Cardiac septum (tissue), 1 donor: ENCODE measurements around the gene SDHA. TPM values are rescaled to one million over a fixed set of nuclear protein-coding genes. Genes with fewer than 3 reads are reported as not detected.
A peak's percentile ranks its signal among the peaks of the same experiment; 100 is the strongest.

ENCODE experiments used
- DNase-seq: peaks from one replicate; pipeline ENCODE4 v3.0.0-alpha.2; 2020; ENCODE audit warnings: low spot score
- intact Hi-C: fragments of 100-400 bp; cut with DNase I; formaldehyde crosslinking; loops from one replicate; pipeline ENCODE4 v1.14.0; 2022
- long read RNA-seq: library from polyadenylated mRNA; unstranded; transcript quantifications from one replicate; pipeline ENCODE4 v2.0.0, GENCODE V29; 2021
- total RNA-seq: library from RNA; stranded (reverse); fragmentation: NEBNext Ultra II Directional; extraction: Animal tissue kit (Norgen Biotek cat#: 25700); gene quantifications from one replicate; pipeline ENCODE4 v1.2.1, GENCODE V29; 2021
- donor health status: DM: no; HTN: no; CAD: no.

SDHA gene
- total RNA-seq: 580 TPM
- long read RNA-seq, transcript SDHA-204 (13 exons, 2,067 nt): minor isoform, 14 of 1,450 reads
- long read RNA-seq, transcript SDHA-214 (6 exons, 3,001 nt): minor isoform, 12 of 1,450 reads
- long read RNA-seq, transcript SDHA-201 (15 exons, 2,390 nt): major isoform, 1,181 of 1,450 reads
- long read RNA-seq, transcript SDHA-216 (10 exons, 2,209 nt): minor isoform, 20 of 1,450 reads
- long read RNA-seq, partial matches to known transcripts: 195 of 1,450 reads
- long read RNA-seq, other reads (novel, unspliced or antisense): 22 of 1,450 reads

DNA sequence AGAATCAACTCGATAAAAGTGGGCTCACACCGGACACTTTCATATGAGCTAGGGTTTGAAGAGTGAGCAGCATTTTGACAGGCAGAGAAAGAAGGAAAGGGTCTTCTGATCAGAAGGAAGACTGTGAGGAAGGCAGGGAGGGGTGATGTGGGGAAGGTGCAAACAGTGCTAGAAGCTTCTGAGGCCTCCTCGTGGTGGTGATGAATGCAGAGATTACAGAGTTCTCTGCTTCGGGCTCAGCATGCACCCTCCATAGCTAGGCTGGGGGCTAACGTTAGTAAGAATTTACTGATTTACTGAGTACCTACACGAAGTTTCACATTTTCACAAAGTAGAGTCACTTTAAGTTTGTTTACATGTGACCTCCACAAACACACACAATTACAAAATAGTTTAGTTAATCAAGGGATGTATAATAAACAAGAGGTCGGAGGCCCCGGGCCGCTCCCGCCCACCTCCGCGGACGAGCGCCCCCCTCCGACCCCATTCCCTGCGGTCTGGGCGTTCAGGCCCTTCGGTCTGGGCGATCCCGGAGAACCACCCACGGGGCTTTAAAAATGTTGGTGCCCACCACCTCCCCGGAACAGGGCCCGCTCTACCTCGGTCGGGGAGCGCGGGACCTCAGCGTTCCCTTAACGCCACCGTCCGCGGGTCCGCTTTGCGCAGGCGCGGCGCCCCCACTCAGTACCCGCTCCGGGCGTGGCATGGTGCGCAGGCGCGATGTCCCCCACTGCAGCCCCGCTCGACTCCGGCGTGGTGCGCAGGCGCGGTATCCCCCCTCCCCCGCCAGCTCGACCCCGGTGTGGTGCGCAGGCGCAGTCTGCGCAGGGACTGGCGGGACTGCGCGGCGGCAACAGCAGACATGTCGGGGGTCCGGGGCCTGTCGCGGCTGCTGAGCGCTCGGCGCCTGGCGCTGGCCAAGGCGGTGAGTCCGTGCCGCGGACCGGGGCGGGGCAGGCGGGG is at the start of gene SDHA, which contains the start of gene CCDC127:
TSS of gene SDHA (plus strand) at position 827 of the 963 bp plus-strand sequence. CDS start at position 863, 36 bp downstream.
TSS of gene CCDC127 (minus strand) at position 660 of the 963 bp plus-strand sequence. CDS start 1,304 bp downstream, outside the sequence.
- DNase-seq: peak; percentile 97
- intact Hi-C loops: loop anchor here (2.0 kb wide), 2 partner anchors 29 to 53 kb away; partner anchors contain the start of gene PDCD6

DNA sequence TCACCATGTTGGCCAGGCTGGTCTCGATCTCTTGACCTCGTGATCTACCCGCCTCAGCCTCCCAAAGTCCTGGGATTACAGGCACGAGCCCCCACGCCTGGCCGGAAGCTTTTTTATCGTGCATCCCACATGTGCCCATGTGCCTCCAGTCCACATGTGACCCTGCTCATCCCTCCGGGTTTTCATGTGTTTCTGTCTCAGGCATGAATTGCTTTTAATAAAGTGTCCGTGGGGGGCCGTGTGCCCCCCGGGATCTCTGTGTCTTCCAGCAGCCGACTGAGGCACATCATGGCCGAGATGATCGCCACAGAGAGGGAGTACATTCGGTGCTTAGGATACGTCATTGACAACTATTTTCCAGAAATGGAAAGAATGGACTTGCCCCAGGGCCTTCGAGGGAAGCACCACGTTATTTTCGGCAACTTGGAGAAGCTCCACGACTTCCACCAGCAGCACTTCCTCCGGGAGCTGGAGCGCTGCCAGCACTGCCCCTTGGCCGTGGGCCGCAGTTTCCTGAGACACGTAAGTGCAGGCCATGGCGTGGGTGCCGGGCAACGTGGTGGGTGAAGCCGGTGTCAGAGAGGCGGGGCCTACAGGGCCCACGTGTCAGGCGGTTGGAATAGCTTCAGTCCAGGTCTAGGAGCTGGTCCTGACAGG is 48.9 kb upstream of the SDHA start:
- intact Hi-C loops: no loop called here
- DNase-seq: peak; percentile 80

GRCh38 chr5:169728-170094 is 48.4 kb upstream of the SDHA start:
- intact Hi-C loops: no loop called here
- peak; percentile 61 for DNase-seq

DNA sequence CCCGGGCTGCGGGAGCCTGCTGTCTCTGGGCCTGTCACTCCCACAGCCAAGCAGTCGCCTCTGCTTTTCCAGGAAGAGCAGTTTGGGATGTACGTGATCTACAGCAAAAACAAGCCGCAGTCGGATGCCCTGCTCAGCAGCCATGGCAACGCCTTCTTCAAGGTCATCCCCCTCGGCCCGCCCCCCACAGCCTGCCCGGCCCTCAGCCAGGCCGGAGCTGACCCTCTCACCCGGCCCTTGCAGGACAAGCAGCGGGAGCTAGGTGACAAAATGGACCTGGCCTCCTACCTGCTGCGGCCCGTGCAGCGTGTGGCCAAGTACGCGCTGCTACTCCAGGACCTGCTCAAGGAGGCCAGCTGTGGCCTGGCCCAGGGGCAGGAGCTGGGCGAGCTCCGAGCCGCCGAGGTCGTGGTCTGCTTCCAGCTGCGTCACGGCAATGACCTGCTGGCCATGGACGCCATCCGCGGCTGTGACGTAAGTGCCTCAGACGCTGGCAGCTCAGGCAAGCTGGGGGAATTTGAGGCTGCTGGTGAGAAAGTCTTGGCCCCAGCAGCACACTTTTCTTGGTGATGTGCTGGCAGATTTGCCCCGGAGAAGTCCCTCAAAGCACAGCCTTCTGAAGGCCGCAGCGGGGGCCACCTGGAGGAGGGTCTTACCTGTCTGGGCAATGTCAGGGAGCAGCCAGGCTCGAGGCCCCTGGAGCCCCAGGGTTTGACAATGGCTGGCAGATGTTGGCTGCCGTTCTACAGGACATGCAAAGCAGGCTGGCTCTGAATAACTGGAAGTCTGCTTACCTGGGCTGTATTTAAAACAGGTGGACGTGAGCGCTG is 46.9 kb upstream of the SDHA start:
- DNase-seq: peak; percentile 74
- intact Hi-C loops: no loop called here

GRCh38 chr5:171801-172331 is 46.3 kb upstream of the SDHA start:
- DNase-seq: peak; percentile 73
- intact Hi-C loops: no loop called here

GRCh38 chr5:172421-172820 is 45.7 kb upstream of the SDHA start:
- intact Hi-C loops: no loop called here
- peak; percentile 26 for DNase-seq

- DNase-seq: peak; percentile 67
- intact Hi-C loops: no loop called here
These were observed 45.3 kb upstream of the SDHA start for GRCh38 chr5:172841-173251.

DNA sequence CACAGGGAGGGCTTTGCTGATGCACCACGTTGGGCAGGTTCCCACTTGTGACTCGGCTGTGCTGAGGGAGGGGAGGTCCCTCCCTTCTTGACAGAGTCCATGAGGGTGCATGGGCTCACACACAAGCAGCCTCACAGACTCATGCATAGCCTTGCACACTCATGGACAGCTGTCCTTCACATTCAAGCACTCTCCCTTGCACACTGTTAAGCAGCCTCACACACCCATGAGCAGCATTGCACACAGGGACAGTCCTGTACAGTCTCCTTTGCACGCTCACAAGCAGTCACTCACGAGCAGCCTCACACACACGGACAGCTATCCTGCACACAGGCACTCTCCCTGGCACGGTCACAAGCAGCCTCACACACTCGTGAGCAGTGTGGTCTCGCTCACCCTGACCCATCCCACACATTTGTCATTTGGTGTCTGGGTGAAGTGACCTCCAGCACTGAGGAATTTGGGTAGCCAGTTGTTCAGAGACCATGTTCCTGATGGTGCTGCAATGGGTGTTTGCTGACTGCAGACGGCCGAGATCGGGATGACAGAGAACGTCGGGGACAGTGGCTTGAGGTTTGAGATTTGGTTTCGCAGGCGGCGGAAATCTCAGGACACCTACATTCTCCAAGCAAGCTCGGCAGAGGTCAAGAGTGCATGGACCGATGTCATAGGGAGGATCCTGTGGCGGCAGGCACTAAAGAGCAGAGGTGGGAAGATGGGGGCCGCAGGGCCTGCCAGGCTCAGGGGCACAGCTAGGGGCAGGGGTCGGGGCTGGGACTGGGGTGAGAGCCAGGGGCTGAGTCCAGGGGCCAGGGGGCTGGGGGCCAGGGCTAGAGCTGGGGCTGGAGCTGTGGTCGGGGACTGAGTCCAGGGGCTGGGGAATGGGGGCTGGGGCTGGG is 44.5 kb upstream of the SDHA start:
- DNase-seq: peak; percentile 39
- intact Hi-C loops: no loop called here

- intact Hi-C loops: no loop called here
- DNase-seq: peak; percentile 5
These were observed 43.9 kb upstream of the SDHA start for GRCh38 chr5:174291-174600.

DNA sequence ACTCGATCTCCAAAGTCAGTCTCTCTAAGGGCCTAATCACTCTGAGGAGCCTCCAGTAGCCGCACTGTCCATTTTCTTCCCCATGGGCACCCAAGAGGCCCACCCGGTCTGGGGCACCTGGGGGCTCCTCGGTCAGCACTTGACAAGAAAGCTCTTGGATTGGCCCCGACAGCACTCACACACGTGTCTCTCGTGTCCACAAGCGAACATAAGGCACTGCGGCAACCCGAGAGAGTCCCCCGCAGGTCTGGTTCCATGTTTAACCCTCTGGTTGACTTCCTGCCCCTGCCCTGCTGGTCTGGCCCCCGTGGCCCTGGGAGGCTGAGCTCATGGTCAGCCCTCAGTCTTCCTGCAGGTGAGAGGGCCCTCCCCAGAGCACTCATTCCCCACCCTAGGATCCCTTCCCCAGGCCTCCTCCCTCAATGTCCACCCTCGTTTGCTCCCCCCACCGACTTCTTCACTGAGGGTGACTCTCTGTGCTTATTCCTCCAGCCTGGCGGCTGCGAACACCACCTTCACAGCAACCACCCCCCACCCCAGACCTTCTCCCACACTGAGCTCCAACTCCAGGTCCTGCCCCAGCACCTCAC is 43.1 kb upstream of the SDHA start:
- intact Hi-C loops: no loop called here
- DNase-seq: peak; percentile 67

DNA sequence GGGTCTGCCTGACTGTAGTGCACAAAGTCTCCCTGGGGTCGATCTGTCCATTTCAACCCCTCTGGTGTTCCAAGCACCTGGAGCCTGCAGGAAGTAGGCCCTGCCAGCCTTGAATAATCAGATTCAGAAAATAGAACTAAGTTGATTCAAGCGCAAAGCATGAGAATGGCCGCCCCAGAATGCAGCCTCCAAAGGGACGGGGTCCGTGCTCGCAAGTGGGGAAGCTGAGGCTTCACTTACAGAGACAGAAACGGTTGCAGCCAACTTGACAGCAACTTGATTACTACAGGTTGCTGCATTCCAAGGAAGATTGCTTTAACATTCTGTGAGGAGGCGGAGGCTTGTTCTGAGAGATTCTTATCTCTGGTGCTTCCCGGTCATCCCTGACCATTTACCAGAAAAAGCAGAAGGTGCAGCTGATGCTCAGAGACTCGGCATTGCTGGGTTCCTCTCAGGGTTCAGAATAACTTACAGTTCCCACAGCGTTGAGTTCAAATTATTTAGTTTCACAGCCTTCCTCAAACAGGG is 41.8 kb upstream of the SDHA start:
- DNase-seq: no peak
- intact Hi-C loops: no loop called here

GRCh38 chr5:178110-178509 is 40.0 kb upstream of the SDHA start:
- intact Hi-C loops: no loop called here
- no peak for DNase-seq

DNA sequence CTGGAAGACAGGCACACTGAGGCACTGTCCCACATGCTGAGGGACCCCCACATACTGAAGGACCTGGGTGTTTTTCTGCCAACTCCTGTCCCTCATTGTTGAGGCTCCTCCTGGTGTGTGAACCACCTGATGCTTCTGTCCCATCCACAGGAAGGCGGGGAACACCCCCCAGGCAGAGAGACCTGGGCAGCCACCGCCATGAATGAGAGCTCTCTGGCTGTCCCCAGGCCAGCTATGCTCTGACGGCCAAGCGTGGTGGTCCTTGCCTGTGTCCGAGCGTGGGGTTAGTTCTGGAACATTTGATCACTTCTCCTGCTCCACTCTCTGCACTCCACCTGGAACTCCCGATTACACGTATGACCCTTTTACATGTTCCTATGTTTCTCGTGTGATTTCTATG is 38.7 kb upstream of the SDHA start:
- no peak for DNase-seq
- intact Hi-C loops: no loop called here

- DNase-seq: no peak
- intact Hi-C loops: no loop called here
These were observed 37.7 kb upstream of the SDHA start for GRCh38 chr5:180286-180918.

GRCh38 chr5:181160-181559 is 37.0 kb upstream of the SDHA start:
- DNase-seq: no peak
- intact Hi-C loops: no loop called here

- DNase-seq: no peak
- intact Hi-C loops: no loop called here
These were observed 36.6 kb upstream of the SDHA start for GRCh38 chr5:181566-181965.

GRCh38 chr5:182126-182525 is 36.0 kb upstream of the SDHA start:
- intact Hi-C loops: no loop called here
- DNase-seq: no peak
